Measurements from ENCODE around the gene HTRA2.

DNA sequence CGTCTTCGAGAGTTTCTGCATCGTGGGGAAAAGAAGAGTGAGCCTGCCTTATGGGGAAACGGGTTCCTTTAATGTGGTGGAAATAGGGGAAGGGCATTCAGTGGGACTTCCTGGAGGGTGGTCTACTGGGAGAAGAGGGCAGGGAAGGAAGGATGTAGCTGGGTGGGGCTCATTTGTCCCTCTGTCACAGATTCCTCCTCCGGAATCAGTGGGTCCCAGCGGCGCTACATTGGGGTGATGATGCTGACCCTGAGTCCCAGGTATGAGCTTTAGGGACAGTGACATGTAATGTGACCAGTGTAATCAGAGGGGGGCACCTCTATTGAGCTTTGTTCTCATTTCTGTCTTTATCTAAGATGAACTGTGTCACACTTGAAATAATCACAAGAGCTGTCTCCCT is 1.9 kb downstream of the HTRA2 start:
- TF ChIP-seq, protein P1, sequence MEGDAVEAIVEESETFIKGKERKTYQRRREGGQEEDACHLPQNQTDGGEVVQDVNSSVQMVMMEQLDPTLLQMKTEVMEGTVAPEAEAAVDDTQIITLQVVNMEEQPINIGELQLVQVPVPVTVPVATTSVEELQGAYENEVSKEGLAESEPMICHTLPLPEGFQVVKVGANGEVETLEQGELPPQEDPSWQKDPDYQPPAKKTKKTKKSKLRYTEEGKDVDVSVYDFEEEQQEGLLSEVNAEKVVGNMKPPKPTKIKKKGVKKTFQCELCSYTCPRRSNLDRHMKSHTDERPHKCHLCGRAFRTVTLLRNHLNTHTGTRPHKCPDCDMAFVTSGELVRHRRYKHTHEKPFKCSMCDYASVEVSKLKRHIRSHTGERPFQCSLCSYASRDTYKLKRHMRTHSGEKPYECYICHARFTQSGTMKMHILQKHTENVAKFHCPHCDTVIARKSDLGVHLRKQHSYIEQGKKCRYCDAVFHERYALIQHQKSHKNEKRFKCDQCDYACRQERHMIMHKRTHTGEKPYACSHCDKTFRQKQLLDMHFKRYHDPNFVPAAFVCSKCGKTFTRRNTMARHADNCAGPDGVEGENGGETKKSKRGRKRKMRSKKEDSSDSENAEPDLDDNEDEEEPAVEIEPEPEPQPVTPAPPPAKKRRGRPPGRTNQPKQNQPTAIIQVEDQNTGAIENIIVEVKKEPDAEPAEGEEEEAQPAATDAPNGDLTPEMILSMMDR (conservative IDR thresholded peaks at IDR 0.05; ENCODE audit: low read length): no peak
- TF ChIP-seq EZH2phosphoT487 (IDR thresholded peaks at IDR 0.05; ENCODE audit: borderline replicate concordance): no peak

Measured in Loucy (cell line).